ENCODE measurements around the gene MYO9A.

DNA sequence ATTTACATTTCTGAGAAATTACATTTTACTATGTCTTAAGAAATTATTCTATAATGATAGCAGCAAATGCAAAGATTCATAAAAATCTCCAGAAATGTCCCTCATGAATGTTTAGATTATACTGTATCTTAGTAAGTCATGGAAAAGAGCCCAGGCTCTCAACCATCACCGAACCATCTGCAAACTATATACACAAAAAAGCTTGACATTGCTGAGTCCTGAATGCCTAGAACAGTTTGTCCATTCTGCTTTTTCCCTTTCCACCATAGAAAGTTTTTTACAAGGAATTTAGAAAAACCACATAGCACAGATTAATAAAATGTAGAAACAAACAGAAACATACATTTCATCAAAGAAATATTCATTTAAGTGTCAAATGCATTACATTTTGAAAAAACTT is 83.6 kb downstream of the MYO9A start:
- TF ChIP-seq, protein P1, sequence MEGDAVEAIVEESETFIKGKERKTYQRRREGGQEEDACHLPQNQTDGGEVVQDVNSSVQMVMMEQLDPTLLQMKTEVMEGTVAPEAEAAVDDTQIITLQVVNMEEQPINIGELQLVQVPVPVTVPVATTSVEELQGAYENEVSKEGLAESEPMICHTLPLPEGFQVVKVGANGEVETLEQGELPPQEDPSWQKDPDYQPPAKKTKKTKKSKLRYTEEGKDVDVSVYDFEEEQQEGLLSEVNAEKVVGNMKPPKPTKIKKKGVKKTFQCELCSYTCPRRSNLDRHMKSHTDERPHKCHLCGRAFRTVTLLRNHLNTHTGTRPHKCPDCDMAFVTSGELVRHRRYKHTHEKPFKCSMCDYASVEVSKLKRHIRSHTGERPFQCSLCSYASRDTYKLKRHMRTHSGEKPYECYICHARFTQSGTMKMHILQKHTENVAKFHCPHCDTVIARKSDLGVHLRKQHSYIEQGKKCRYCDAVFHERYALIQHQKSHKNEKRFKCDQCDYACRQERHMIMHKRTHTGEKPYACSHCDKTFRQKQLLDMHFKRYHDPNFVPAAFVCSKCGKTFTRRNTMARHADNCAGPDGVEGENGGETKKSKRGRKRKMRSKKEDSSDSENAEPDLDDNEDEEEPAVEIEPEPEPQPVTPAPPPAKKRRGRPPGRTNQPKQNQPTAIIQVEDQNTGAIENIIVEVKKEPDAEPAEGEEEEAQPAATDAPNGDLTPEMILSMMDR (IDR thresholded peaks at IDR 0.05), result no peak
- no peak for TF ChIP-seq ZFX (IDR thresholded peaks at IDR 0.05; ENCODE audit: borderline replicate concordance)

All from 22Rv1 (cell line).